NCI-H2171 (cell line): ENCODE results near the gene CPNE1.
A peak's percentile ranks its signal among the peaks of the same experiment; 100 is the strongest.
"Not testable (repeated sequence)": the region's sequence is repeated elsewhere in the genome, so short reads cannot be mapped to it uniquely, and the experiment has no call there.

Source experiments
- DNase-seq: peaks from one replicate; lab custom pipeline; 2025; lab: John Stamatoyannopoulos, UW

CPNE1 gene

GRCh38 chr20:35664466-35665206, at the start of gene CPNE1, which contains the start of gene RBM12:
Gene CPNE1, minus strand, starts transcription at chr20:35664900. Its CDS starts 31,977 bp downstream, at chr20:35632923.
Gene RBM12, minus strand, starts transcription at chr20:35664900. Its CDS starts 9,578 bp downstream, at chr20:35655322.
- peak; percentile 95 for DNase-seq

- DNase-seq: no peak
These were observed 49.4 kb upstream of the CPNE1 start for GRCh38 chr20:35714127-35714526.

- not testable (repeated sequence) for DNase-seq
These were observed 48.4 kb upstream of the CPNE1 start for GRCh38 chr20:35713120-35713519.

- DNase-seq: no peak
These were observed 47.0 kb upstream of the CPNE1 start for GRCh38 chr20:35711588-35712209.

GRCh38 chr20:35710884-35711587, 46.3 kb upstream of the CPNE1 start:
- no peak for DNase-seq

- no peak for DNase-seq
These were observed 45.3 kb upstream of the CPNE1 start for GRCh38 chr20:35710039-35710438.

GRCh38 chr20:35709259-35709658, 44.6 kb upstream of the CPNE1 start:
- DNase-seq: no peak

GRCh38 chr20:35708502-35708901, 43.8 kb upstream of the CPNE1 start:
- DNase-seq: no peak

GRCh38 chr20:35706591-35707529, 42.2 kb upstream of the CPNE1 start:
- not testable (repeated sequence) for DNase-seq

GRCh38 chr20:35705894-35706293, 41.2 kb upstream of the CPNE1 start:
- not testable (repeated sequence) for DNase-seq

- DNase-seq: no peak
These were observed 40.0 kb upstream of the CPNE1 start for GRCh38 chr20:35704514-35705261.

GRCh38 chr20:35702824-35703695, 38.4 kb upstream of the CPNE1 start:
- DNase-seq: no peak

GRCh38 chr20:35702051-35702823, 37.5 kb upstream of the CPNE1 start:
- no peak for DNase-seq

GRCh38 chr20:35700625-35701148, 36.0 kb upstream of the CPNE1 start:
- no peak for DNase-seq

- DNase-seq: no peak
These were observed 35.4 kb upstream of the CPNE1 start for GRCh38 chr20:35699957-35700624.

GRCh38 chr20:35699127-35699956, 34.6 kb upstream of the CPNE1 start, which contains the start of the genes NFS1 and ROMO1:
Gene NFS1, minus strand, starts transcription at chr20:35699352. Its CDS starts 64 bp downstream, at chr20:35699288.
Gene ROMO1, plus strand, starts transcription at chr20:35699405. Its CDS starts 228 bp downstream, at chr20:35699633.
- DNase-seq: peak; percentile 95
